ENCODE measurements around the gene ARL16.

GRCh38 chr17:81684442-81684911 lies 880 bp upstream of the ARL16 start:
- TF ChIP-seq POLR2AphosphoS5 (IDR thresholded peaks at IDR 0.05; ENCODE audit: borderline replicate concordance, low read depth, low read length) (no peak), EZH2 (IDR thresholded peaks at IDR 0.05) (no peak), FOXP2 (optimal IDR thresholded peaks at IDR 0.05; ENCODE audit: control extremely low read depth, extremely low read length, insufficient read depth) (no peak)
